Measurements from ENCODE around the gene PAX5.

The PAX5 gene

DNA sequence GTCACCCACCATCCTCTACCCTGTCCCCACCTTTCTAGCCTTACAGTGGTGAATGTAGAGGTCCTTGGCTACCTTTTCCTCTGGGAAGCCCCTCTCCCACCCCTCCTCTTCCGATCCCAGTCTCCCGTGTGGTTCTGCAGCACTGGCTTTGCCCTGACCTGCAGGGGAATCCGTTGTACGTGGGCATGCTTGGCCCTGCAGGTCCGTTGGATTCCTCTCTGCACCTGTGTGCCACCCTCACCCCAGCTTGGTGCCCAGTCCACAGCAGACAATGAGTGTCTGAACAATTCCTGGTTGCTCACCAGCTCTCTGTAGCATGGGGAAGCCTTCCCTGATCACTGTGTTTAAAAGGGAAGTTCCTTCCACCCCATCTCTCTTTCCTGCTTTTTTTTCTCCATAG, 185.1 kb downstream of the PAX5 start:
- in situ Hi-C loops (cut with HindIII; ENCODE audit: low pct_ligation_motif_present, low sequenced_read_pairs): no loop called here
- Histone ChIP-seq H3K27me3 (replicated peaks) (peaks cover 13% of the 10 kb centered on the region), H3K27ac (no peak overlapping the region), H3K4me3 (ENCODE audit: low read depth, low read length) (no peak overlapping the region), H3K36me3 (replicated peaks) (no peaks in the 10 kb centered on the region)
- no peak for DNase-seq
- TF ChIP-seq, protein P1, sequence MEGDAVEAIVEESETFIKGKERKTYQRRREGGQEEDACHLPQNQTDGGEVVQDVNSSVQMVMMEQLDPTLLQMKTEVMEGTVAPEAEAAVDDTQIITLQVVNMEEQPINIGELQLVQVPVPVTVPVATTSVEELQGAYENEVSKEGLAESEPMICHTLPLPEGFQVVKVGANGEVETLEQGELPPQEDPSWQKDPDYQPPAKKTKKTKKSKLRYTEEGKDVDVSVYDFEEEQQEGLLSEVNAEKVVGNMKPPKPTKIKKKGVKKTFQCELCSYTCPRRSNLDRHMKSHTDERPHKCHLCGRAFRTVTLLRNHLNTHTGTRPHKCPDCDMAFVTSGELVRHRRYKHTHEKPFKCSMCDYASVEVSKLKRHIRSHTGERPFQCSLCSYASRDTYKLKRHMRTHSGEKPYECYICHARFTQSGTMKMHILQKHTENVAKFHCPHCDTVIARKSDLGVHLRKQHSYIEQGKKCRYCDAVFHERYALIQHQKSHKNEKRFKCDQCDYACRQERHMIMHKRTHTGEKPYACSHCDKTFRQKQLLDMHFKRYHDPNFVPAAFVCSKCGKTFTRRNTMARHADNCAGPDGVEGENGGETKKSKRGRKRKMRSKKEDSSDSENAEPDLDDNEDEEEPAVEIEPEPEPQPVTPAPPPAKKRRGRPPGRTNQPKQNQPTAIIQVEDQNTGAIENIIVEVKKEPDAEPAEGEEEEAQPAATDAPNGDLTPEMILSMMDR (IDR thresholded peaks at IDR 0.05; ENCODE audit: low read depth, low read length, missing control alignments): no peak

- no peak overlapping the region for H3K27ac ChIP-seq
- DNase-seq: no peak
- H3K4me3 ChIP-seq (ENCODE audit: low read depth, low read length): no peak overlapping the region
- no peaks in the 10 kb centered on the region for H3K36me3 ChIP-seq (replicated peaks)
- TF ChIP-seq, protein P1 (IDR thresholded peaks at IDR 0.05; ENCODE audit: low read depth, low read length, missing control alignments): no peak
- in situ Hi-C loops (cut with HindIII; ENCODE audit: low pct_ligation_motif_present, low sequenced_read_pairs): no loop called here
- H3K27me3 ChIP-seq (replicated peaks): peaks cover 10% of the 10 kb centered on the region
Measured at GRCh38 chr9:36847781-36848673, 186.0 kb downstream of the PAX5 start.

DNA sequence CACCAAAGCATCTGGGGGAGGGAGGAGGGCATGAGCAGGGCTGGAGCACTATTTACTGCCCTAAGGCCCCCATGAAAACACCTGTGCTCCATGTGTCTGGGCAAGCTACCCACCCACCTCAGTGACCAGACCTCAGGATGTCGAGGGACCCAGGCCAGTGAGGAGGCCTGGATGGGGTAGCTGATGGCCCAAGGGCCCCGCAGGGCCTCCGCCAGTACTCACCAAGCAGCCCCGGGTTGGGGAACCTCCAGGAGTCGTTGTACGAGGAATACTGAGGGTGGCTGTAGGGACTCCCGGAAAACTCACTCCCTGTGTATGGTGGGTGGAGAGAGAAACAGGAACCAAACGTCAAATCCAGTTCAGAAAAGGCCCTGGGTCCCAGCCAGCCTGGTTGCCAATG, 187.4 kb downstream of the PAX5 start:
- DNase-seq: no peak
- no peak overlapping the region for H3K4me3 ChIP-seq (ENCODE audit: low read depth, low read length)
- in situ Hi-C loops (cut with HindIII; ENCODE audit: low pct_ligation_motif_present, low sequenced_read_pairs): no loop called here
- no peaks in the 10 kb centered on the region for H3K36me3 ChIP-seq (replicated peaks)
- TF ChIP-seq, protein P1 (IDR thresholded peaks at IDR 0.05; ENCODE audit: low read depth, low read length, missing control alignments): no peak
- H3K27ac ChIP-seq: no peak overlapping the region
- H3K27me3 ChIP-seq (replicated peaks): peaks cover 10% of the 10 kb centered on the region

- Histone ChIP-seq H3K4me3 (ENCODE audit: low read depth, low read length) (no peak overlapping the region), H3K27ac (no peak overlapping the region), H3K36me3 (replicated peaks) (no peaks in the 10 kb centered on the region), H3K27me3 (replicated peaks) (peaks cover 12% of the 10 kb centered on the region)
- TF ChIP-seq, protein P1 (IDR thresholded peaks at IDR 0.05; ENCODE audit: low read depth, low read length, missing control alignments): no peak
- in situ Hi-C loops (cut with HindIII; ENCODE audit: low pct_ligation_motif_present, low sequenced_read_pairs): no loop called here
- no peak for DNase-seq
Measured at GRCh38 chr9:36845844-36846243, 188.2 kb downstream of the PAX5 start.

- Histone ChIP-seq H3K4me3 (ENCODE audit: low read depth, low read length) (no peak overlapping the region), H3K27ac (no peak overlapping the region), H3K36me3 (replicated peaks) (no peaks in the 10 kb centered on the region), H3K27me3 (replicated peaks) (peaks cover 12% of the 10 kb centered on the region)
- no peak for DNase-seq
- TF ChIP-seq, protein P1 (IDR thresholded peaks at IDR 0.05; ENCODE audit: low read depth, low read length, missing control alignments): no peak
- in situ Hi-C loops (cut with HindIII; ENCODE audit: low pct_ligation_motif_present, low sequenced_read_pairs): no loop called here
Measured at GRCh38 chr9:36844961-36845360, 189.1 kb downstream of the PAX5 start.
